Muscle of back (tissue), 11 donors: Measurements from ENCODE around the gene NFKBIZ. TPM values are rescaled to one million over a fixed set of nuclear protein-coding genes. Genes with fewer than 3 reads are reported as not detected.

Experiments used
- DNase-seq, 3 donors: peaks; one replicate each; pipeline versions ENCODE4 v3.0.0 to v3.0.0-alpha.2; 2013
- polyA plus RNA-seq, 10 donors: library from polyadenylated mRNA; unstranded; fragments of 120-200 nt; gene quantifications; one replicate each; pipeline ENCODE4 v1.2.1, GENCODE V29; 2013; ENCODE audit not compliant: insufficient read length in 10 of 10

The NFKBIZ gene
- polyA plus RNA-seq, 10 donors: 1.1 to 24.1 (median 3.7) TPM

- DNase-seq: no peak
These were observed 24.6 kb upstream of the NFKBIZ start for GRCh38 chr3:101824702-101825101.

GRCh38 chr3:101825904-101826445, 23.3 kb upstream of the NFKBIZ start:
- DNase-seq: peak in 1 of 3 donors; percentile 20

GRCh38 chr3:101827211-101828174, 21.8 kb upstream of the NFKBIZ start:
- peak; percentile 78 to 95 (median 88) for DNase-seq

DNA sequence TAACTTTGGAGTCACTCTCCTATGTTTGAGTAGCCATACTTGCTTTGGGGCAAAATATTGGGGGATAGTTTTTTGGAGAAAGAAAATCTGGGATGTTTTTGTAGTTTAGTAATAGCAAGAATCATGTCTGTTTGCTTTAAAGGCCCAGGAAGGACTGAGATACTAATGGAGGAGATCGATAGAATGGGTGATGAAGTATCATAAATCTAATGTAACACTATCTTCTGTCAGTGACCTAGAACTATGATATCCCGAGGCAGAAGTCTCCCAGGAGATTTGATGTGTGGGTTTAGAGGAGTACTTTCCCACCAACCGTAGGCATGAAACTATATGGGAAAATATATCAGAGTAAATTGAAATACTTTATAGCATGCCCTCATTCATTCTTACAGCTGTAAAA, 21.0 kb upstream of the NFKBIZ start:
- DNase-seq: peak in 1 of 3 donors; percentile 55

- peak; percentile 47 to 86 (median 81) for DNase-seq
These were observed 20.4 kb upstream of the NFKBIZ start for GRCh38 chr3:101828691-101829436.

DNA sequence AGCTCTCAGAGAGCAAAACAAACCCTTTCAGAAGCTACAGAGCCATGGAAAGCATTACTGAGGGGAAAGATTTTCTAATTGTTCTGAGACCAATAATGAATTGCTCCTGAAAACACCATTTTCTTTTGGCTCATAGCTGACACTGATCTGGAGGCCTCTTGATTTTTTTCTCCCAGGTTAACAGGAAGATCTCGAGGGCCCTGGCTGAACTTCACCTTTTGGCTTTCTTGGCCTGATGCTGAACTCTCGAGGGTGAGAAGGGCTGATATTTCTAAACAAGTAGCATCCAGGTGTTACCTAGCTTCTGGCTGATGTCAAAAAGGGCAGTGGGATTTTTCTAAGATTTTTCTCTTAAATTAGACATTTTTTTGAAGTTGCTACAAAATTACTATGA, 19.9 kb upstream of the NFKBIZ start:
- no peak for DNase-seq

GRCh38 chr3:101829874-101830273, 19.4 kb upstream of the NFKBIZ start:
- DNase-seq: no peak

GRCh38 chr3:101833446-101833974, 15.8 kb upstream of the NFKBIZ start:
- no peak for DNase-seq

GRCh38 chr3:101835676-101836075, 13.6 kb upstream of the NFKBIZ start:
- DNase-seq: no peak

DNA sequence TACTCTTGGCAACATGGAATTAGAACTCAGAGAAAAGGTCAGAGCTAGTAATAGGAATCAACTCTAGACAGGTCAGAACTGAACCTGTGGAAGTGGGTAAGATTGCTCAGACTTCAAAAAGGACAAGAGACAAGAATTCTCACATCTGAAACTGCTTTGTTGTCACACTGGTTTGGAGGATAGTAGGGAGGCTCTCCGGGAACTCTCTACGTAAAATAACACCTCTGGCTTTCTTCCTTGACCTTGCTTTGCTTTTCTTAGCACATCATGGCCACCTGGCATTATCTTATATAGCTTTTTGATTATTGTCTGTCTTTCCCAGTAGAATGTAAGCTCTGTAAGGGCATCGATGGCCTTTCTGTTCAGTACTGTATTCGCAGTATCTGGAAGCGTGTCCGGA, 13.2 kb upstream of the NFKBIZ start:
- no peak for DNase-seq

DNA sequence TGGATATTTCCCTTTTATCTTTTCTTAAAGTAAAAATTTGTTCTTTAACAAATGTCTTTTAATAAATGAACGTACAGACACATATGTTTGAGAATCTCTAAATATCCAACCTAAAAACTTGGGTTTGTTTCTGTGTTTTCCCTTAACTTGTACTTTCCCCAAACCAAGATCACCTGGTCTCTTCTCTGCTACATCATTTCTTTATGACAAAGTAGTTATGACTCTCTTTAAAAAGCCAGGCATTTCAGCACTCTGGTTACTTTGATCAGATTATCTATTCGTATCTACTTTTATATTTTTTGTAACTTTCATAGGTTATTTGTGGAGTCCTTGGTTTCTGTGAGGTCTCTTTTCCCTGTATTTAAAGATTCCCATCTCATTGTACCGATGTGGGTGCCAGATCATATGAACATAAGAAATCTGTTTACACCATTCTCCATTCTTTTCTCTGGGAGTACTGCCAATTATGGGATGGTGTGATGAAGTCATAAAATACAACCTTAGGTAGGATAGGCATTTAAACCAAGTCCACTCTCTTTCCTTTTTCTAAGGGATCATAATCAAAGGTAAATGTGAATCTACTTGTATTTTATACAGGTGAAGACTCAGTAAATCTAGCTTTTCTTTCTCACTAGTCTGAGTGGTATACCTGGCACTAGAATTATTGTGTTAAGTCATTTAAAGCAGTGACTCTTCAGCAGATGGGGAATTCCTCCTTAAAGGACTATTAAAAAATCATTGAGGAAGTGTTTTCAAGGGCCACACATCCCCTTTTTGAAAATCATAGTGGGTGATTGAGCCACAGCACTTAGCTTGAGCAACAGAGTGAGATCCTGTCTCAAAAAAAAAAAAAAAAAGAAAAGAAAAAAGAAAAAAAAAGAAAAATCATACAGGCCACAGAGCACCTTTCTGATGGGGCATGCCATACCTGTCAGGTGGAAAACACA, 12.4 kb upstream of the NFKBIZ start:
- peak in 1 of 3 donors; percentile 33 for DNase-seq

DNA sequence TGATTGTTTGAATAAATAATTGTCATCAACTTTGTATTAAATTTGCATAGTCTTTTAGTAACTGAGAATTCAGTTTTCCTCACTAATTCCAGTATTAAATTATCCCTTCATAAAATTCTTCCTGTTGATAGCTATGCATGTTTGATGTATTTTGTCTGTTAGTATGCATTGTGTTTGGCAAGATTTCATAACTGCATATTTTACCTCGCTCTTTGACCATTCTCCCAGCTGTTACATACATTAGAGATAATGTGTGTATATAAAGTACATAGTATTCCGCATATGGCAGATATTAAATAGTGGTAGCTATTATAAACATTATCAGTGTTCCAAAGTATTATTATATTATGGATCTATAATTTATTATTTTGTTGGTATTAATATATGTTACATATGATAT, 10.6 kb upstream of the NFKBIZ start:
- no peak for DNase-seq

- no peak for DNase-seq
These were observed 9.2 kb upstream of the NFKBIZ start for GRCh38 chr3:101840066-101840465.

GRCh38 chr3:101842245-101842934, 6.9 kb upstream of the NFKBIZ start:
- DNase-seq: no peak

GRCh38 chr3:101842935-101843330, 6.4 kb upstream of the NFKBIZ start:
- DNase-seq: no peak

GRCh38 chr3:101845425-101845824, 3.9 kb upstream of the NFKBIZ start:
- DNase-seq: no peak

GRCh38 chr3:101846709-101847108, 2.6 kb upstream of the NFKBIZ start:
- DNase-seq: no peak

DNA sequence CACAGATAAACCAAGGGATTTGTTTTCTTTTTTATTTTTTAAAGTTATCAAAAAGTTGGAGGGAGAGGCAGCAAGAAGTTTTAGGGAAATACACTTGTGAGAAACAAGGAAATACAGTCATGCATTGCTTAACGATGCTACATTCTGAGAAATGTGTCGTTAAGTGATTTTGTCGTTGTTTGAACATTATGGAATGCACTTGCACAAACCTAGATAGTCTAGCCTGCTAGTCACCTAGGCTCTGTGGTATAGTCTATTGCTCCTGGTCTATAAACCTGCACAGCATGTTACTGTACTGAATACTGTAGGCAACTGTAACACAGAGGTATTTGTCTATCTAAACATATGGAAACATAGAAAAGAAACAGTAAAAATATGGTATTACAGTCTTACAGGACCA, 2.0 kb upstream of the NFKBIZ start:
- DNase-seq: no peak

DNA sequence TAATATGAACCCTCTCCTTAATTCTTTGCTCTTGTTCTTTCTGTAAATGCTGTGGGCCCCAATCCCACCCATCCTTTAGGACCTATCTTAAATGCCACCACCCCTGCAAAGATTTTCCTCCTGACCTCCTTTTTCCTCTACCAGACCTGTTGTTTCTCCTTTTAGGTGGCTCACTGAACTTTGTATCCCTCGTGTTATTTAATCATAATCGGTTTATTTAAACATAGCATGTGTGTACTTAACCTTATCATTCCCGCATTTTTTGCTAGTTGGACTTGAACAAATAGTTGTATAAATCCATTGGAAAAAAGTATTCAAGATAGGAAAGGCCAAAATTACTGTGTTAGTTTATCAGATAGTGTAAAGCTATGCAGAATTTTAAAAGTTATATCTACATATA, 988 bp upstream of the NFKBIZ start:
- DNase-seq: no peak

GRCh38 chr3:101849714-101850245, 466 bp downstream of the NFKBIZ start:
- DNase-seq: peak; percentile 35 to 82 (median 45)
